ENCODE measurements around the gene SLC66A2.

DNA sequence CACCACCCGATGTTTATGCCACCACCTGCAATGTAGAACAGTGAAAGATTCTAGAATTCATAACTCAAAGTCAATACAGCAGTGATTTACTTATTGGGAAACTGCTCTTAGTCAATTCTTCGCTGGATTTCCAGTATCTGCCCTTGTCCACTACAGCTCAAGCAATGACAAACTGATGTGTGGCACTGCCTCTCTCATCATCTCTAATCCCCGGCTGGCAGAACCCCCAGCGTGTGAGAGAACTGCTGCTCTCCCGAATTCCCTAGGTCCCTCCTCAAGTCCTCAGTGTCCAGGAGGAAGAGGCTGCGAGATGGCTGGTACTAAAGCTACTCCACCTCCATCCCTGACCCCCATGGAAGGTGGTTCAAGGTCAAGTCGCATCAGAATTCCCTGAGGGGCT lies 35.3 kb upstream of the SLC66A2 start:
- TF ChIP-seq, protein P1, sequence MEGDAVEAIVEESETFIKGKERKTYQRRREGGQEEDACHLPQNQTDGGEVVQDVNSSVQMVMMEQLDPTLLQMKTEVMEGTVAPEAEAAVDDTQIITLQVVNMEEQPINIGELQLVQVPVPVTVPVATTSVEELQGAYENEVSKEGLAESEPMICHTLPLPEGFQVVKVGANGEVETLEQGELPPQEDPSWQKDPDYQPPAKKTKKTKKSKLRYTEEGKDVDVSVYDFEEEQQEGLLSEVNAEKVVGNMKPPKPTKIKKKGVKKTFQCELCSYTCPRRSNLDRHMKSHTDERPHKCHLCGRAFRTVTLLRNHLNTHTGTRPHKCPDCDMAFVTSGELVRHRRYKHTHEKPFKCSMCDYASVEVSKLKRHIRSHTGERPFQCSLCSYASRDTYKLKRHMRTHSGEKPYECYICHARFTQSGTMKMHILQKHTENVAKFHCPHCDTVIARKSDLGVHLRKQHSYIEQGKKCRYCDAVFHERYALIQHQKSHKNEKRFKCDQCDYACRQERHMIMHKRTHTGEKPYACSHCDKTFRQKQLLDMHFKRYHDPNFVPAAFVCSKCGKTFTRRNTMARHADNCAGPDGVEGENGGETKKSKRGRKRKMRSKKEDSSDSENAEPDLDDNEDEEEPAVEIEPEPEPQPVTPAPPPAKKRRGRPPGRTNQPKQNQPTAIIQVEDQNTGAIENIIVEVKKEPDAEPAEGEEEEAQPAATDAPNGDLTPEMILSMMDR (IDR thresholded peaks at IDR 0.05), result no peak
- no peak for TF ChIP-seq POLR2A (IDR thresholded peaks at IDR 0.05)
